Adrenal gland (tissue), 12 donors: Measurements from ENCODE around the gene CAMTA1. TPM values are rescaled to one million over a fixed set of nuclear protein-coding genes. Genes with fewer than 3 reads are reported as not detected.

Source experiments
- DNase-seq, 7 donors: peaks; one replicate each; pipeline ENCODE4 v3.0.0-alpha.2; 2019 to 2020
- H3K27ac ChIP-seq, 5 donors: fragments of 200-600 bp; sonication (generic) in 4 of 5; 1 replicate in 3 of 5; 2 replicates in 2 of 5; pipeline versions ENCODE4 v1.5.1 to v1.8.0; 2016 to 2020; ENCODE audit warnings: mild to moderate bottlenecking in 1 of 5
- H3K27me3 ChIP-seq: fragments of 200-600 bp; 2 replicates; pipeline ENCODE4 v1.8.0; 2021
- H3K36me3 ChIP-seq, 2 donors: fragments of 200-600 bp; replicated peaks in 1 of 2; 1 replicate in 1 of 2; 2 replicates in 1 of 2; pipeline versions ENCODE4 v1.5.1 to v1.8.0; 2018 to 2022
- H3K4me1 ChIP-seq, 2 donors: fragments of 200-600 bp; replicated peaks in 1 of 2; 1 replicate in 1 of 2; 2 replicates in 1 of 2; pipeline versions ENCODE4 v1.5.1 to v1.8.0; 2018 to 2021
- H3K4me3 ChIP-seq, 4 donors: fragments of 200-600 bp; sonication (generic) in 3 of 4; one replicate each; pipeline ENCODE4 v1.5.1; 2016 to 2018
- H3K9me3 ChIP-seq, 3 donors: fragments of 200-600 bp; sonication (generic) in 1 of 3; replicated peaks in 1 of 3; 1 replicate in 2 of 3; 2 replicates in 1 of 3; pipeline versions ENCODE4 v1.5.1 to v1.8.0; 2016 to 2021
- CTCF ChIP-seq, 6 experiments: fragments of 450-650 bp in 4 of 6; fragments of 200-600 bp in 2 of 6; sonication (generic) in 1 of 6; IDR thresholded peaks; 1 replicate in 5 of 6; 2 replicates in 1 of 6; pipeline versions ENCODE4 v1.5.1 to v1.8.0; 2016 to 2021; ENCODE audit warnings: antibody characterized with exemption in 6 of 6, mild to moderate bottlenecking in 2 of 6, moderate library complexity in 1 of 6
- POLR2A ChIP-seq, 2 donors: fragments of 450-650 bp; IDR thresholded peaks; one replicate each; pipeline ENCODE4 v1.6.1; 2017; ENCODE audit warnings: antibody characterized with exemption in 2 of 2, mild to moderate bottlenecking in 2 of 2, moderate library complexity in 1 of 2
- WGBS, 4 donors: extraction: QIAGEN DNeasy Blood & Tissue Kit in 2 of 4; methylation state at CpG; one replicate each; pipeline versions ENCODE4 v1.1.5 to v1.1.7; 2013 to 2017; 5-methylcytosine and 5-hydroxymethylcytosine counted together
- intact Hi-C, 2 donors: fragments of 100-400 bp; cut with DNase I; formaldehyde crosslinking; loops; one replicate each; pipeline versions ENCODE4 v1.14.1 to v1.15.0; 2022 to 2023
- polyA plus RNA-seq, 3 donors: library from polyadenylated mRNA; stranded (reverse); fragments of 200-250 nt in 2 of 3; fragments of 350-450 nt in 1 of 3; fragmentation: Illumina TruSeq in 1 of 3; extraction: RNeasy Lipid Tissue Mini Kit (QIAGEN cat#74804) in 1 of 3; gene quantifications; one replicate each; pipeline ENCODE4 v1.2.3, GENCODE V29; 2013 to 2014
- total RNA-seq, 9 donors: library from RNA; depleted of rRNA in 4 of 9; stranded (reverse); fragments of >200 nt in 4 of 9; fragments of 120-200 nt in 1 of 9; fragmentation: NEBNext Ultra II Directional in 1 of 9; extraction: Animal tissue kit (Norgen Biotek cat#: 25700) in 1 of 9; gene quantifications; one replicate each; pipeline versions ENCODE4 v1.1.0 to v1.2.4, GENCODE V29; 2013 to 2023
- donor health status: healthy with polysubstance abuse.
- donor health status: Bipolar disorder and iron deficiency.
- donor health status: DM: yes; HTN: yes; CAD: no.
- donor health status: DM: no; HTN: no; CAD: no.
- donor health status: DM: no; HTN: no; CAD: no.
- donor health status: DM: yes; HTN: yes; CAD: no.

CAMTA1 gene
- total and polyA plus RNA-seq, 12 donors: 62.9 to 141 (median 96.9) TPM

GRCh38 chr1:7638078-7638477 is 852.8 kb downstream of the CAMTA1 start:
- 70 to 89% (median 78%) methylated on average over 8 of the region's 8 CpGs for WGBS, 4 donors
- no peak for DNase-seq
- intact Hi-C loops: loop anchor here in 1 of 2 donors (10.0 kb wide), 1 partner anchor 593 kb away; no protein-coding TSS in a partner anchor
- H3K4me1 ChIP-seq: no peaks in the 10 kb centered on the region
- H3K27ac ChIP-seq: no peak overlapping the region
- no peaks in the 10 kb centered on the region for H3K36me3 ChIP-seq
- TF ChIP-seq CTCF (IDR thresholded peaks at IDR 0.05) (no peak), POLR2A (IDR thresholded peaks at IDR 0.05) (no peak)
- H3K27me3 ChIP-seq: no peaks in the 10 kb centered on the region
- H3K9me3 ChIP-seq: no peaks in the 10 kb centered on the region
- H3K4me3 ChIP-seq: no peak overlapping the region

- H3K4me3 ChIP-seq: no peak overlapping the region
- intact Hi-C loops: loop anchor here (10.0 kb wide), 4 partner anchors 415 to 1075 kb away; no protein-coding TSS in a partner anchor
- whole genome bisulfite sequencing, 4 donors: 85 to 89% (median 87%) methylated on average over 11 to 13 of the region's 13 CpGs
- DNase-seq: no peak
- H3K27ac ChIP-seq: no peak overlapping the region
- no peak for TF ChIP-seq CTCF (IDR thresholded peaks at IDR 0.05)
- no peaks in the 10 kb centered on the region for H3K27me3 ChIP-seq
- H3K4me1 ChIP-seq: no peaks in the 10 kb centered on the region
- H3K9me3 ChIP-seq: no peaks in the 10 kb centered on the region
- no peaks in the 10 kb centered on the region for H3K36me3 ChIP-seq
Measured at GRCh38 chr1:7639435-7640131, 854.3 kb downstream of the CAMTA1 start.

- intact Hi-C loops: loop anchor here (10.0 kb wide), 4 partner anchors 416 to 1076 kb away; no protein-coding TSS in a partner anchor
- Histone ChIP-seq H3K4me1 (no peaks in the 10 kb centered on the region), H3K36me3 (no peaks in the 10 kb centered on the region), H3K4me3 (no peak overlapping the region), H3K27ac (no peak overlapping the region), H3K9me3 (no peaks in the 10 kb centered on the region), H3K27me3 (no peaks in the 10 kb centered on the region)
- DNase-seq: no peak
- TF ChIP-seq CTCF (IDR thresholded peaks at IDR 0.05): no peak
- no peak for TF ChIP-seq POLR2A (IDR thresholded peaks at IDR 0.05)
- 89 to 95% (median 93%) methylated on average over 14 to 18 of the region's 18 CpGs for WGBS, 4 donors
Measured at GRCh38 chr1:7640350-7640749, 855.1 kb downstream of the CAMTA1 start.

GRCh38 chr1:7640920-7641585 is 855.8 kb downstream of the CAMTA1 start:
- TF ChIP-seq CTCF (IDR thresholded peaks at IDR 0.05): no peak
- TF ChIP-seq POLR2A (IDR thresholded peaks at IDR 0.05): no peak
- Histone ChIP-seq H3K4me3 (no peak overlapping the region), H3K27me3 (no peaks in the 10 kb centered on the region), H3K27ac (no peak overlapping the region), H3K9me3 (no peaks in the 10 kb centered on the region), H3K4me1 (no peaks in the 10 kb centered on the region), H3K36me3 (no peaks in the 10 kb centered on the region)
- intact Hi-C loops: loop anchor here (10.0 kb wide), 4 partner anchors 416 to 1076 kb away; no protein-coding TSS in a partner anchor
- no peak for DNase-seq
- 73 to 90% (median 87%) methylated on average over 16 to 18 of the region's 18 CpGs for WGBS, 4 donors
